ENCODE measurements around the gene LHFPL2. TPM values are rescaled to one million over a fixed set of nuclear protein-coding genes. Genes with fewer than 3 reads are reported as not detected.

Gene LHFPL2
- total and polyA plus RNA-seq, 10 donors = 4.8 to 14.6 (median 9.3) TPM

- Histone ChIP-seq H3K4me3 (no peak overlapping the region), H3K9me3 (no peaks in the 10 kb centered on the region), H3K36me3 (no peaks in the 10 kb centered on the region), H3K27me3 (replicated peaks in 1 of 7) (no peaks in the 10 kb centered on the region), H3K27ac (no peak overlapping the region), H3K4me1 (peaks cover 0 to 33% (median 0%) of the 10 kb centered on the region in 6 donors)
- no peak for TF ChIP-seq POLR2A (IDR thresholded peaks at IDR 0.05)
- TF ChIP-seq POLR2AphosphoS5 (IDR thresholded peaks at IDR 0.05) = no peak
- TF ChIP-seq CTCF (IDR thresholded peaks at IDR 0.05 in 8 of 11, conservative IDR thresholded peaks at IDR 0.05 in 3 of 11) = no peak
- intact Hi-C loops (cut with DNase I; ENCODE audit: low total_unique reads) = no loop called here
- DNase-seq = no peak
- WGBS, 5 donors = 86 to 94% (median 90%) methylated on average over 4 of the region's 4 CpGs
These were observed 105.3 kb downstream of the LHFPL2 start for GRCh38 chr5:78543292-78543691.

- no peak for DNase-seq
- 90 to 94% (median 91%) methylated on average over 6 of the region's 6 CpGs for WGBS, 5 donors
- Histone ChIP-seq H3K36me3 (no peaks in the 10 kb centered on the region), H3K4me1 (peaks cover 0 to 42% (median 0%) of the 10 kb centered on the region in 6 donors), H3K9me3 (no peaks in the 10 kb centered on the region), H3K27me3 (replicated peaks in 1 of 7) (no peaks in the 10 kb centered on the region), H3K27ac (no peak overlapping the region), H3K4me3 (no peak overlapping the region)
- TF ChIP-seq CTCF (IDR thresholded peaks at IDR 0.05 in 8 of 11, conservative IDR thresholded peaks at IDR 0.05 in 3 of 11) (no peak), POLR2AphosphoS5 (IDR thresholded peaks at IDR 0.05) (no peak), POLR2A (IDR thresholded peaks at IDR 0.05) (no peak)
- intact Hi-C loops (cut with DNase I; ENCODE audit: low total_unique reads) = no loop called here
These were observed 106.2 kb downstream of the LHFPL2 start for GRCh38 chr5:78542321-78542840.

- Histone ChIP-seq H3K27me3 (replicated peaks in 1 of 7) (no peaks in the 10 kb centered on the region), H3K36me3 (no peaks in the 10 kb centered on the region), H3K4me3 (no peak overlapping the region), H3K4me1 (peaks cover 0 to 43% (median 0%) of the 10 kb centered on the region in 6 donors), H3K27ac (peak overlapping the region in 3 of 8 donors; percentile 50 to 61 (median 53)), H3K9me3 (no peaks in the 10 kb centered on the region)
- intact Hi-C loops (cut with DNase I; ENCODE audit: low total_unique reads) = no loop called here
- no peak for TF ChIP-seq POLR2AphosphoS5 (IDR thresholded peaks at IDR 0.05)
- no peak for TF ChIP-seq CTCF (IDR thresholded peaks at IDR 0.05 in 8 of 11, conservative IDR thresholded peaks at IDR 0.05 in 3 of 11)
- no peak for TF ChIP-seq POLR2A (IDR thresholded peaks at IDR 0.05)
- 76 to 84% (median 77%) methylated on average over 10 of the region's 10 CpGs for whole genome bisulfite sequencing, 5 donors
- no peak for DNase-seq
These were observed 107.4 kb downstream of the LHFPL2 start for GRCh38 chr5:78541086-78541654.

GRCh38 chr5:78540335-78541085, 108.1 kb downstream of the LHFPL2 start:
- TF ChIP-seq POLR2AphosphoS5 (IDR thresholded peaks at IDR 0.05) (peak in 1 of 3 donors; percentile 41), POLR2A (IDR thresholded peaks at IDR 0.05) (no peak), CTCF (IDR thresholded peaks at IDR 0.05 in 8 of 11, conservative IDR thresholded peaks at IDR 0.05 in 3 of 11) (no peak)
- no peak overlapping the region for H3K4me3 ChIP-seq
- no peaks in the 10 kb centered on the region for H3K36me3 ChIP-seq
- intact Hi-C loops (cut with DNase I; ENCODE audit: low total_unique reads) = no loop called here
- H3K27me3 ChIP-seq (replicated peaks in 1 of 7) = no peaks in the 10 kb centered on the region
- no peaks in the 10 kb centered on the region for H3K9me3 ChIP-seq
- no peak for DNase-seq
- peak overlapping the region in 3 of 8 donors; percentile 50 to 61 (median 53) for H3K27ac ChIP-seq
- peaks cover 0 to 43% (median 0%) of the 10 kb centered on the region in 6 donors for H3K4me1 ChIP-seq
- 75 to 90% (median 78%) methylated on average over 7 of the region's 7 CpGs for WGBS, 5 donors

All from spleen (tissue), 11 donors.